H9 (cell line): ENCODE measurements around the gene KDM4D. TPM values are rescaled to one million over a fixed set of nuclear protein-coding genes. Genes with fewer than 3 reads are reported as not detected.

Experiments used
- DNase-seq: peaks from one replicate; pipeline ENCODE4 v3.0.0-alpha.2; 2017
- H2AFZ ChIP-seq: one replicate; pipeline ENCODE4 v1.6.1; 2013; ENCODE audit warnings: mild to moderate bottlenecking, low read length, control low read depth, moderate library complexity
- H2AK5ac ChIP-seq: 2 replicates; pipeline ENCODE4 v1.6.1; 2013; ENCODE audit warnings: low read length, control low read depth, mixed read lengths; ENCODE audit not compliant: insufficient read length
- H2BK120ac ChIP-seq: one replicate; pipeline ENCODE4 v1.6.1; 2013; ENCODE audit warnings: low read depth, mild to moderate bottlenecking, low read length, control low read depth, inconsistent platforms; ENCODE audit not compliant: poor library complexity, severe bottlenecking
- H2BK12ac ChIP-seq: 2 replicates; pipeline ENCODE4 v1.6.1; 2013; ENCODE audit warnings: low read length, control low read depth, mixed read lengths, low read depth; ENCODE audit not compliant: insufficient read length
- H2BK15ac ChIP-seq: 2 replicates; pipeline ENCODE4 v1.6.1; 2013; ENCODE audit warnings: low read depth, low read length, control low read depth
- H2BK20ac ChIP-seq: one replicate; pipeline ENCODE4 v1.6.1; 2013; ENCODE audit warnings: low read depth, mild to moderate bottlenecking, low read length, control low read depth, inconsistent platforms; ENCODE audit not compliant: poor library complexity, severe bottlenecking
- H2BK5ac ChIP-seq: 2 replicates; pipeline ENCODE4 v1.6.1; 2013; ENCODE audit warnings: low read length, control low read depth, mixed read lengths; ENCODE audit not compliant: insufficient read length
- H3K14ac ChIP-seq: 2 replicates; pipeline ENCODE4 v1.6.1; 2013; ENCODE audit warnings: low read length, control low read depth; ENCODE audit not compliant: insufficient read depth
- H3K18ac ChIP-seq: 2 replicates; pipeline ENCODE4 v1.6.1; 2013; ENCODE audit warnings: low read depth, mild to moderate bottlenecking, mixed read lengths, low read length, control low read depth; ENCODE audit not compliant: insufficient read length
- H3K23ac ChIP-seq: 2 replicates; pipeline ENCODE4 v1.6.1; 2013; ENCODE audit warnings: low read length, control low read depth, mixed read lengths, low read depth; ENCODE audit not compliant: insufficient read length
- H3K23me2 ChIP-seq: 2 replicates; pipeline ENCODE4 v1.6.1; 2013; ENCODE audit warnings: low read depth, mild to moderate bottlenecking, mixed read lengths, low read length, control low read depth; ENCODE audit not compliant: insufficient read length, poor library complexity, severe bottlenecking
- H3K27ac ChIP-seq: 2 replicates; pipeline ENCODE4 v1.5.1; 2013; ENCODE audit warnings: low read length, control low read depth, mixed read lengths, low read depth; ENCODE audit not compliant: insufficient read length
- H3K27me3 ChIP-seq: 2 replicates; pipeline ENCODE4 v1.6.1; 2013; ENCODE audit warnings: low read length, control low read depth, inconsistent platforms; ENCODE audit not compliant: insufficient read depth
- H3K4ac ChIP-seq: 2 replicates; pipeline ENCODE4 v1.6.1; 2013; ENCODE audit warnings: low read depth, mild to moderate bottlenecking, control low read depth, inconsistent platforms, low read length, moderate library complexity
- H3K4me1 ChIP-seq: 2 replicates; pipeline ENCODE4 v1.6.1; 2013; ENCODE audit warnings: low read length, control low read depth, inconsistent platforms; ENCODE audit not compliant: insufficient read depth
- H3K4me2 ChIP-seq: 2 replicates; pipeline ENCODE4 v1.6.1; 2013; ENCODE audit warnings: low read length, control low read depth, mixed read lengths; ENCODE audit not compliant: insufficient read length, insufficient read depth
- H3K56ac ChIP-seq: 2 replicates; pipeline ENCODE4 v1.6.1; 2013; ENCODE audit warnings: low read depth, mild to moderate bottlenecking, mixed read lengths, low read length, control low read depth; ENCODE audit not compliant: insufficient read length
- H3K79me1 ChIP-seq: 2 replicates; pipeline ENCODE4 v1.6.1; 2013; ENCODE audit warnings: low read depth, mild to moderate bottlenecking, moderate library complexity, low read length, control low read depth, inconsistent platforms; ENCODE audit not compliant: insufficient read depth, poor library complexity, severe bottlenecking
- H3K79me2 ChIP-seq: 2 replicates; pipeline ENCODE4 v1.6.1; 2013; ENCODE audit warnings: low read length, control low read depth, inconsistent platforms; ENCODE audit not compliant: insufficient read depth
- H3K9ac ChIP-seq: 2 replicates; pipeline ENCODE4 v1.6.1; 2013; ENCODE audit warnings: low read length, control low read depth, mixed read lengths; ENCODE audit not compliant: insufficient read length; ENCODE audit errors: extremely low read depth
- H3K9me3 ChIP-seq: one replicate; pipeline ENCODE4 v1.6.1; 2013; ENCODE audit warnings: low read depth, low read length, inconsistent platforms; ENCODE audit not compliant: control insufficient read depth
- H3T11ph ChIP-seq: one replicate; pipeline ENCODE4 v1.6.1; 2013; ENCODE audit warnings: mild to moderate bottlenecking, low read length, control low read depth, inconsistent platforms
- H4K20me1 ChIP-seq: one replicate; pipeline ENCODE4 v1.6.1; 2013; ENCODE audit not compliant: control insufficient read depth, insufficient read length, insufficient read depth
- H4K5ac ChIP-seq: 2 replicates; pipeline ENCODE4 v1.6.1; 2013; ENCODE audit warnings: low read depth, mild to moderate bottlenecking, mixed read lengths, low read length, control low read depth; ENCODE audit not compliant: insufficient read length
- H4K8ac ChIP-seq: replicated peaks from 2 replicates; pipeline ENCODE4 v1.6.1; 2013; ENCODE audit warnings: low read length, control low read depth, mixed read lengths, low read depth; ENCODE audit not compliant: insufficient read length
- H4K91ac ChIP-seq: 2 replicates; pipeline ENCODE4 v1.6.1; 2013; ENCODE audit warnings: low read depth, mild to moderate bottlenecking, moderate library complexity, mixed read lengths, low read length, control low read depth; ENCODE audit not compliant: insufficient read length
- H3K27ac Mint-ChIP-seq, 3 experiments: 2 replicates in 2 of 3; 3 replicates in 1 of 3; pipeline ENCODE4 v1.8.0; 2020 to 2021; ENCODE audit warnings: mixed read lengths in 3 of 3, mild to moderate bottlenecking in 1 of 3, moderate library complexity in 1 of 3
- H3K27me3 Mint-ChIP-seq: 2 replicates; pipeline ENCODE4 v1.8.0; 2021; ENCODE audit warnings: low read depth, mild to moderate bottlenecking, moderate library complexity, mixed read lengths
- H3K36me3 Mint-ChIP-seq, 3 experiments: 2 replicates in 2 of 3; 3 replicates in 1 of 3; pipeline ENCODE4 v1.8.0; 2020 to 2021; ENCODE audit warnings: low read depth in 3 of 3, mixed read lengths in 3 of 3; ENCODE audit not compliant: insufficient read depth in 1 of 3
- H3K4me1 Mint-ChIP-seq, 2 experiments: 2 replicates each; pipeline ENCODE4 v1.8.0; 2020; ENCODE audit warnings: mixed read lengths in 2 of 2
- H3K4me3 Mint-ChIP-seq, 2 experiments: 2 replicates in 1 of 2; 3 replicates in 1 of 2; pipeline ENCODE4 v1.8.0; 2020 to 2021; ENCODE audit warnings: mild to moderate bottlenecking in 2 of 2, mixed read lengths in 2 of 2, moderate library complexity in 1 of 2
- H3K9me3 Mint-ChIP-seq, 2 experiments: 2 replicates in 1 of 2; 3 replicates in 1 of 2; pipeline ENCODE4 v1.8.0; 2020; ENCODE audit warnings: mild to moderate bottlenecking in 2 of 2, mixed read lengths in 2 of 2, moderate library complexity in 1 of 2
- total RNA-seq: library from RNA; stranded (reverse); gene quantifications from 2 replicates; pipeline ENCODE4 v1.2.1, GENCODE V29; 2021
- TF ChIP-seq, protein P1 (sequence below): fragments of 200-600 bp; sonication (generic); conservative IDR thresholded peaks from 3 replicates; pipeline ENCODE4 v1.8.0; 2021; ENCODE audit warnings: antibody characterized with exemption, mild to moderate bottlenecking

The KDM4D gene
- total RNA-seq, 1 experiment from 2014 or later: 1.9 TPM

- no peak overlapping the region for H3K18ac ChIP-seq
- DNase-seq: no peak
- no peaks in the 10 kb centered on the region for H3K79me2 ChIP-seq
- H2BK120ac ChIP-seq: no peak overlapping the region
- H2BK5ac ChIP-seq: no peak overlapping the region
- TF ChIP-seq, protein P1, sequence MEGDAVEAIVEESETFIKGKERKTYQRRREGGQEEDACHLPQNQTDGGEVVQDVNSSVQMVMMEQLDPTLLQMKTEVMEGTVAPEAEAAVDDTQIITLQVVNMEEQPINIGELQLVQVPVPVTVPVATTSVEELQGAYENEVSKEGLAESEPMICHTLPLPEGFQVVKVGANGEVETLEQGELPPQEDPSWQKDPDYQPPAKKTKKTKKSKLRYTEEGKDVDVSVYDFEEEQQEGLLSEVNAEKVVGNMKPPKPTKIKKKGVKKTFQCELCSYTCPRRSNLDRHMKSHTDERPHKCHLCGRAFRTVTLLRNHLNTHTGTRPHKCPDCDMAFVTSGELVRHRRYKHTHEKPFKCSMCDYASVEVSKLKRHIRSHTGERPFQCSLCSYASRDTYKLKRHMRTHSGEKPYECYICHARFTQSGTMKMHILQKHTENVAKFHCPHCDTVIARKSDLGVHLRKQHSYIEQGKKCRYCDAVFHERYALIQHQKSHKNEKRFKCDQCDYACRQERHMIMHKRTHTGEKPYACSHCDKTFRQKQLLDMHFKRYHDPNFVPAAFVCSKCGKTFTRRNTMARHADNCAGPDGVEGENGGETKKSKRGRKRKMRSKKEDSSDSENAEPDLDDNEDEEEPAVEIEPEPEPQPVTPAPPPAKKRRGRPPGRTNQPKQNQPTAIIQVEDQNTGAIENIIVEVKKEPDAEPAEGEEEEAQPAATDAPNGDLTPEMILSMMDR: no peak
- Mint-ChIP-seq H3K4me3 (no peak overlapping the region), H3K27ac (no peak overlapping the region), H3K9me3 (no peaks in the 10 kb centered on the region), H3K4me1 (no peaks in the 10 kb centered on the region), H3K27me3 (peaks cover 24% of the 10 kb centered on the region), H3K36me3 (no peaks in the 10 kb centered on the region; a peak in 1 of 7 replicates)
- no peak overlapping the region for H4K91ac ChIP-seq
- no peak overlapping the region for H2BK20ac ChIP-seq
- H3K9ac ChIP-seq: no peak overlapping the region
- no peak overlapping the region for H3K56ac ChIP-seq
- no peaks in the 10 kb centered on the region for H3K9me3 ChIP-seq
- H3K27me3 ChIP-seq: no peaks in the 10 kb centered on the region
- no peak overlapping the region for H3K4ac ChIP-seq
- H3K4me2 ChIP-seq: no peak overlapping the region
- no peak overlapping the region for H3K23ac ChIP-seq
- no peaks in the 10 kb centered on the region for H3K4me1 ChIP-seq
- H4K8ac ChIP-seq: no peak overlapping the region
- H3K27ac ChIP-seq: no peak overlapping the region
- no peak overlapping the region for H2AK5ac ChIP-seq
- H3K23me2 ChIP-seq: no peaks in the 10 kb centered on the region
- no peak overlapping the region for H3K14ac ChIP-seq
- no peaks in the 10 kb centered on the region for H4K20me1 ChIP-seq
- H4K5ac ChIP-seq: no peak overlapping the region
- H2BK12ac ChIP-seq: no peak overlapping the region
- H2BK15ac ChIP-seq: no peak overlapping the region
- H3T11ph ChIP-seq: no peak overlapping the region
- H3K79me1 ChIP-seq: no peaks in the 10 kb centered on the region
- H2AFZ ChIP-seq: no peak overlapping the region
Measured at GRCh38 chr11:95011376-95011775, 37.9 kb downstream of the KDM4D start.
